GM12874 (cell line): ENCODE data around the gene LRRC4B.

ENCODE experiments used
- TF ChIP-seq, protein P1 (sequence below): IDR thresholded peaks from 2 replicates; pipeline ENCODE4 v1.5.1; 2011; ENCODE audit warnings: low read depth, mild to moderate bottlenecking, control low read depth, low read length, moderate library complexity; ENCODE audit not compliant: insufficient read depth

Gene LRRC4B

DNA sequence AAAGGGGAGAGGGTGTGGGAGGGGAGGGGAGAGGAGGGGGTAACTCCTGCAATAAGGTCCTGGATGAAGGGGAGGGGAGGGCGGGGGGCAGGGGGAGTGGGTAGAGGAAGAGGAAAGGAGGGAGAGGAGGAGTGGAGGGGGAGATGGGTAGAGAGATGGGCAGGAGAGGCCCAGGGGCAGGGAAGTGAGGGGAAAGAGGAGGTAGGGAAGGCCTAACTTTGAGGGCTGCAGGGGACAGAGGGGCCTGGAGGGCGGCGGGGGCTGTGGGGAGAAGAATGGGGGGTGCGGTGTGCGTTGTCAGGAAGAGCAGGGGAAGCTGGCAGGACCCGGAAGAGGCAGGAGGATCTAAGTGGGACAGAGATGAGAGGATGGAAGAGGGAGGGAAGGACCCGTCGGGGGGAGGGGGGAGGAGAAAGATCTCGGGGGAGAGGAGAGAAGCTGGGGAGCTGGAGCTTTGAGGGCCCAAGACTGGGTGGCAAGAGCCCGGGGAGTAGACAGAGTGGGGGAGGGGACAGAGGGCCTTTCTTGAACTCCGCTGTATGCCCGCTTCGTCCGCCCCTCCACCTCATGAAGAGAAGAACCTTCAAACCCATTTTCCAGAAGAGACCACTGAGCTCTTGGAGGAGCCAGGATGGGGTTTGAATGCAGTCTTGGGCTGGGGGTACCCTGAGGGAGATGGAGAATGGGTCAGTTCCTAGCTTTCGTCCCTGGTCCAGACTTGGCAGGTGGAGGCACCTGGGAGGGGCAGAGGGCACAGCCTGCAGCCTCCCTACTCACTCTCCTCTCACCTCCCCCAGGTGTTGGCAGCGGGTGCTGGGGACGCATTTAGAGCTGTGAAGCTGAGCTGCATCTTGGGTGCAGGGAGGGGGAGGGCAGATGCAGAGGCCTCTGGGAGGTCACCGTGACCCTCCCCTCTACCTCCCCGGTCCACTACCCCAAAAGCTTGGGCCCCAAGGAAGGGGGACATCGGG lies 778 bp upstream of the LRRC4B start:
- TF ChIP-seq, protein P1, sequence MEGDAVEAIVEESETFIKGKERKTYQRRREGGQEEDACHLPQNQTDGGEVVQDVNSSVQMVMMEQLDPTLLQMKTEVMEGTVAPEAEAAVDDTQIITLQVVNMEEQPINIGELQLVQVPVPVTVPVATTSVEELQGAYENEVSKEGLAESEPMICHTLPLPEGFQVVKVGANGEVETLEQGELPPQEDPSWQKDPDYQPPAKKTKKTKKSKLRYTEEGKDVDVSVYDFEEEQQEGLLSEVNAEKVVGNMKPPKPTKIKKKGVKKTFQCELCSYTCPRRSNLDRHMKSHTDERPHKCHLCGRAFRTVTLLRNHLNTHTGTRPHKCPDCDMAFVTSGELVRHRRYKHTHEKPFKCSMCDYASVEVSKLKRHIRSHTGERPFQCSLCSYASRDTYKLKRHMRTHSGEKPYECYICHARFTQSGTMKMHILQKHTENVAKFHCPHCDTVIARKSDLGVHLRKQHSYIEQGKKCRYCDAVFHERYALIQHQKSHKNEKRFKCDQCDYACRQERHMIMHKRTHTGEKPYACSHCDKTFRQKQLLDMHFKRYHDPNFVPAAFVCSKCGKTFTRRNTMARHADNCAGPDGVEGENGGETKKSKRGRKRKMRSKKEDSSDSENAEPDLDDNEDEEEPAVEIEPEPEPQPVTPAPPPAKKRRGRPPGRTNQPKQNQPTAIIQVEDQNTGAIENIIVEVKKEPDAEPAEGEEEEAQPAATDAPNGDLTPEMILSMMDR, result no peak

DNA sequence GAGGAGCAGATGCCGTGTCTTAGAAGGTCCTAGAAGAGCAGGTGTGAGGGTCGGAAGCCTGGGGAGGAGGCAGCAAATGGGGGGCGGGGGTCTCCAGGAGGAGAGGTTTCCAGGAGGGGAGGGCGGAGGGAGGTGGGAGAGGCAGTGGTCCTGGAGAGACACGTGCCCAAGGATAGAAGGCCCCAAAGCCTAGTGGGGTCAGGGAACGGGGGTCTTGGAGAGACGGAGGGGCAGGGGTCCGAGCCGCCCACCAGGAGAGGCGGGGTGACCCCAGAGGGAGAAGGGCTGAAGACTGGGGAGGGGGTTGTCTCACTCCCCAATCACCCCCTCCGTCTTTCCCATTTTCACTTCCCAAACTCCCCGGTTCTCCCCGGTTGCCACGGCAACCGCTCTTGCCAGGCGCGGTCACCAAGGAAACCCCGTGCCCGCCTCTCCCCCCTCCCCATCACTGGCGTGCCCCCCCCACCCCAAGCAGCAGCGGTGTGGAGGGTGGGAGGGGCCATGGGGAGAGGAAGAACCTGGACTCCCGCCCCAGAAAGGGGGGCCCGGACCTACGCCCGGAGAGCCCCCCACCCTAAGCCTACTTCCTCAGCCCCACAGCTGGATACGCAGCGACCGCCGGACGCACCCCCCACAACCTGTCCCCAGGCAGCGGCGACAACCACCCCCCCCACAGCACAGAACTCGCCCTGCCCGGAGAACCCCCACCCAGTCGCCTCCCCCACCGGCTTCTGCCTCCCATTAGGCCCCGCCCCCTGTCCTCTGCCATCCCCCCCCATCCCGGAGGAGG lies 988 bp downstream of the LRRC4B start:
- TF ChIP-seq, protein P1, result no peak

DNA sequence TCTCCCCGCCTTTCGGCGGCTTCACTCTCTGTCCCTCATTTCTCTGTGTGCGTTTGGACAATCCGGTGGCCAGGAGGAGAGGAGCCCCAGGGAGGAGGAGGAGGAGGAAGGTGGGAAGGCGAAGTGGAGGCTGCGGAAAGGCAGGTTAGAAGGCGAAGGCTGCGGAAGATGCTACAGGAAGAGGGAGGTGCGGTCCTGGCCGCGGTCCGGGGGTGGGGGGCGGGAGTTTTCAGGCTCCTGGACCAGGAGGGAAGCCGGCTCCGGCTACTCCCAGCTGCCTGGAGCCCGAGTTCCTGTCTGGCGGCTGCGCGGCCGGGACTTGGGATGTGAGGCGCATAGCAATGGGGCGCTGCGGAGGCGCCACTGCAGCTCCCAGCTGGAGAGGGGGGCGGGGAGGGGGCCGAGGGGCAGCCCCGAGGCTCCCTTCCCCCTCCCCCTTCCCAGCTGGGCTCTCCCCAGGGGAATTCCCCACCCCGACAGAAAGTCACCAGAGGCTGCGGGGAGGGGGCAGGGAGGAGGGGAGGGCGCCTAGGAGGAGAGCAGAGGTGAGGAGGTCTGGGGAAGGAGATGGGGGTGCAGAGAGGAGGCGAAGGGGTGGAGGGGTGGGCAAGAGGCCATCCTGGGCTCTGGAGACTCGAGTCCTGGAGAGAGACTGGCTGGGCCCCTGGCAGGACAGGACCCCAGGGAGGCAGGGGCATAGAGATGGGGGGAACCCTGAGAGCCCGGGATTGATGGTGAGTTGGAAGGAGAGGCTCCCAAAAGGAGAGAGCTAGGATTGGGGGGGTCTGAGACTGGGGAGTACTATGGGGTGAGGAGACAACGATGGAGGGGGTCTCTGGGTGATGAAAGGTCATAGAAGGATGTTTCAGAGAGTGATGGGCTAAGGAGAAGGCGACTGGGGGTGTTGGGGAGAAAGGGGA lies 2.0 kb downstream of the LRRC4B start:
- TF ChIP-seq, protein P1, result no peak

DNA sequence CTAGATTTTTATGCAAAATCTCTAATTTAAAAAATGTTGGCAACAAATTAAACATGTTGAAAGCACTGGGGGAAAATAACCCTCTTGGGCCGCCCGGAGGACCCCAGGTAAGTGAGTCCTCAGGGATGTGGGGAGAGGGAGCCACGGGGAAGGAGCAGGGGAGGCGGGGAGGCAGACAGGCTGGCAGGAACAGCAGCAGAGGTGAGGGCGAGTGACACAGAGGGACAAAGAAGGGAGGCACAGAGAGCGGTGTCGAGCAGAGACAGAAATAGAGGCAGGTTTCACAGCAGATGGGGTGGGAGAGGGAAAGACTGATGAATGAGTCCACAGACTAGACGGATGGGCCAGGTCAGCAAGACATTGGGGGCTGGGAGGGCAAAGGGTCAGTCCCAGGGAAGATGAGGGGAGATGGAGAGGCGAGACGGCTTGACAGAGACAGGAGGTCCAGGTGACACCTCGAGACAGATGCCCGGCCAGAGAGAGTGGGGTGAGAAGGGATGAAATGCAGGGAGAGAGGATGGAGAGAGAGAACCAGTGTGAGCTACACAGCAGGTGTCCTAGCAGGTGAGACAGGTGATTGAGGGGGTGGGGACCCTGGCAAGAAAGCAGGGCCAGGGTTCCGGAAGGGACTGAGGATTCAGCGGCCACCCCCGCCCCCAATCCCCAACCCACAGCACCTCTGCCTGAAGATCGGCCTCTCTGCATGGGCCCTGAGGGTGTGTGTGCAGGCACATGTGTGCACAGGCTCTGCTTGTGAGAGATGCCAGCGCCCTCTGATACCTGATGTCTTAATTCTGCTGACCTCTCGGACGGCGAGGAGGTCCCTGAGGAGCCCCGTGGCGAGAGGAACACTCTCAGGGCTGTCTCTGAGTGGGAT lies 3.8 kb downstream of the LRRC4B start:
- TF ChIP-seq, protein P1, result no peak

DNA sequence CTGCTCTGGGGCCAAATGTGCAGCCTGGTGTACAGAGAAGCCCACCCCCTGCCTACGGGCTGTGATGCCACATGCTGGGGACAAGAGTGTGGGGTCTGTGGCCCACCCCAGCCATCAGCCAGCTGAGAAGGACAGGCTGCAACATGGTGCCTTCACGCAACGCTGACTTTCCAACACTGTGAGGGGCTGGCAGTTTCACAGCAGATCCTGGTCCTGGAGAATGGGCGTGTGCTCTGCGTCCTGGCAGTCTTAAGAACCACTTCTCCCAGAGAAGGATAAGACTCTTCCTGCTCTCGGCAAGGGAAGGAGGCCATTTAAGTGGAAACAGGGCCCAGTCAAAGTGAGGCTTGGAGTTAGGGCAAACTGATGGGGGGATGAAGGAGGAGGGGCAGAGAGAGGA lies 4.6 kb downstream of the LRRC4B start:
- TF ChIP-seq, protein P1, result no peak

DNA sequence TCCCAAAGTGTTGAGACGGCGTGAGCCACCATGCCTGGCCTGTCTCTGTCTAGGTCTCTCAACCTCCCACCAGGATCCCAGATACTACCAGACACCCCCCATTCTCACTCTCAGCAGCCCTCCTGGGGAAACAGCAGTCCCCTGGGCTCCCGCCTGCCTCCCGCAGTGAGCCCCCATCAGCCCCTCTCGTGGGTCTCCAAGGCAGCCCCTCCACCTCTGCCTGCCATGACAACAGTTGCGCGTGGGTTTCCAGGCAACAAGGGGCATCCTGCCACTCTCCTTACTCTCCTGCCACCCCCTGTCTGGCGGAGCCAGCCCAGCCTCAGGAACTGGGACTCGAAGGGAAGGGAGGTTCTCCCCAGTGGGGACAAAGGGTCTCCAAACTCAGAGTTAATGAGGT lies 5.2 kb downstream of the LRRC4B start:
- TF ChIP-seq, protein P1, result no peak
